Mesodermal cell (in vitro differentiated cells): ENCODE data around the gene C19orf33.

Experiments used
- H3K27ac ChIP-seq: 2 replicates; pipeline ENCODE4 v1.7.0; 2013; ENCODE audit warnings: mild to moderate bottlenecking, low read depth, low read length, moderate library complexity; ENCODE audit not compliant: severe bottlenecking
- H3K36me3 ChIP-seq: 2 replicates; pipeline ENCODE4 v1.7.1; 2013; ENCODE audit warnings: mild to moderate bottlenecking, low read length, moderate library complexity; ENCODE audit not compliant: control insufficient read depth, insufficient read depth
- H3K4me1 ChIP-seq: one replicate; pipeline ENCODE4 v1.7.1; 2013; ENCODE audit warnings: mild to moderate bottlenecking, low read length; ENCODE audit not compliant: insufficient read depth, control insufficient read depth, poor library complexity, severe bottlenecking
- H3K4me3 ChIP-seq: 2 replicates; pipeline ENCODE4 v1.7.0; 2013; ENCODE audit warnings: low read length, control low read depth, mild to moderate bottlenecking; ENCODE audit not compliant: insufficient read depth, poor library complexity, severe bottlenecking; ENCODE audit errors: extremely low read depth
- H3K9me3 ChIP-seq: 2 replicates; pipeline ENCODE4 v1.7.1; 2013; ENCODE audit warnings: mild to moderate bottlenecking, low read length, moderate library complexity; ENCODE audit not compliant: control insufficient read depth
- WGBS, 2 experiments: methylation state at CpG; one replicate each; pipeline ENCODE4 v1.1.5; 2013; ENCODE audit warnings: missing lambda C conversion rate in 2 of 2; ENCODE audit not compliant: insufficient coverage in 2 of 2; 5-methylcytosine and 5-hydroxymethylcytosine counted together

The C19orf33 gene

DNA sequence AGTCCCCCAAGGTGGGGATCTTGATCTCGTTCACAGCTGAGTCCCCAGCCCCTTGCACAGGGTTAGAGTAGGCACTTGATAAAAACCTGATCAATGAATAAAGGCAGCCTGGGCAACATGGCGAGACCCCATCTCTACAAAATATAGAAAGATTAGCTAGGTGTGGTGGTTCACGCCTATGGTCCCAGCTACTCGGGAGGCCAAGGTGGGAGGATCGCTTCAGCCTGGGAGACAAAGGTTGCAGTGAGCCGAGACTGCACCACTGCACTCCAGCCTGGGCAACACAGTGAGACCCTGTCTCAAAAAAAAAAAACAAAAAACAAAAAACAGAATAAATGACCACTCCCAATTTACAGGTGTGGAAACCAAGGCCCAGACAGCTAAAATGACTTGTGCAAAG lies 6.9 kb downstream of the C19orf33 start:
- Histone ChIP-seq H3K27ac (no peak overlapping the region), H3K9me3 (no peaks in the 10 kb centered on the region), H3K36me3 (peaks cover 28% of the 10 kb centered on the region), H3K4me1 (no peaks in the 10 kb centered on the region), H3K4me3 (no peak overlapping the region)
- WGBS, 2 experiments: 96% methylated on average over 4 of the region's 6 CpGs; no CpG with 5 or more reads in 1 of the 2 experiments

DNA sequence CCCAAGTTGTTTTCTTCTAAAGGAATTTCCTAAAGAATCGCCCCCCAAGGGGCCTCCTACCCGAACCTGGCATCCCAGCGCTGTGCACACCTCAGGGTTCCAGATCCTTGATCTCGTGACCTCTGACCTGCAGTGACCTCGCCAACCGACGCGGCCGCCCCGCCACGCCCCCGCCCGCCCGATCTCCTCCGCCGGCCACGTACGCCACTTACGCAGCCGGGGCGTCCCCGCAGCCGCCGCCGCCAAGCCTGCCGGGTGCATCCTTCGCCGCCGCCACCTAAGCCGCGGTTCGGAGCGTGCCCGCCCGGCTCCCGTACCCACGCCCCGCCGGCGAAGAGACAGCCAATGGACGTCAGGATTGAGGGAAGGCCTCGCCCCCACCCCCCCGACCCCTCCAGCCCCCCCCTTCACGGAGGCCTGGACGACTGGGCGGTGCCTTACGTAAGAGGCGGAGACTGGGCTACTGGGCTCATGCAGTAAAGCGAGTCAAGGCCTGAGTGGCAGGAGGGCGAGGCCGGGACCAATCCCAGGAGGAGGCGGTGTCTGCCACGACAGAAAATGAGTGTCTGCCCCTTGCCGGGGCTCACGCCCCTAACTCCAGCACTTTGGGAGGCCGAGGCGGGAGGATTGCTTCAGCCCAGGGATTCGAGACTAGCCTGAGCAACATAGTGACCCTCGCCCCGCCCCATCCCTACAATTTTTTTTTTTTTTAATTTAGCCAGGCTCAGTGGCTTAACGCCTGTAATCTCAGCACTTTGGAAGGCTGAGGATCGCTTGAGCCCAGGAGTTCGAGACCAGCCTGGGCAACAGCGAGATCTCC lies 11.8 kb downstream of the C19orf33 start, which contains the start of gene YIF1B:
Gene YIF1B (minus strand): TSS at position 291 of the 820 bp plus-strand sequence. CDS start 30 bp downstream, at position 261.
- Histone ChIP-seq H3K9me3 (no peaks in the 10 kb centered on the region), H3K36me3 (no peaks in the 10 kb centered on the region), H3K27ac (peak within 1 kb of the TSS; percentile 66), H3K4me3 (peak within 1 kb of the TSS; percentile 76), H3K4me1 (peaks cover 4% of the 10 kb centered on the region)
- WGBS, 2 experiments: 0 to 5% methylated on average over 14 to 25 of the region's 64 CpGs

GRCh38 chr19:38316477-38317067 lies 12.5 kb downstream of the C19orf33 start:
- Histone ChIP-seq H3K36me3 (no peaks in the 10 kb centered on the region), H3K27ac (no peak overlapping the region), H3K4me3 (peak overlapping the region; percentile 28), H3K9me3 (no peaks in the 10 kb centered on the region), H3K4me1 (peaks cover 4% of the 10 kb centered on the region)
- 36 to 70% methylated on average over 4 to 6 of the region's 8 CpGs for WGBS, 2 experiments

- no peaks in the 10 kb centered on the region for H3K36me3 ChIP-seq
- H3K4me3 ChIP-seq: no peak overlapping the region
- no peak overlapping the region for H3K27ac ChIP-seq
- no peaks in the 10 kb centered on the region for H3K9me3 ChIP-seq
- 84 to 89% methylated on average over 11 of the region's 11 CpGs for WGBS, 2 experiments
- peaks cover 4% of the 10 kb centered on the region for H3K4me1 ChIP-seq
Measured at GRCh38 chr19:38317104-38317612, 13.1 kb downstream of the C19orf33 start.

DNA sequence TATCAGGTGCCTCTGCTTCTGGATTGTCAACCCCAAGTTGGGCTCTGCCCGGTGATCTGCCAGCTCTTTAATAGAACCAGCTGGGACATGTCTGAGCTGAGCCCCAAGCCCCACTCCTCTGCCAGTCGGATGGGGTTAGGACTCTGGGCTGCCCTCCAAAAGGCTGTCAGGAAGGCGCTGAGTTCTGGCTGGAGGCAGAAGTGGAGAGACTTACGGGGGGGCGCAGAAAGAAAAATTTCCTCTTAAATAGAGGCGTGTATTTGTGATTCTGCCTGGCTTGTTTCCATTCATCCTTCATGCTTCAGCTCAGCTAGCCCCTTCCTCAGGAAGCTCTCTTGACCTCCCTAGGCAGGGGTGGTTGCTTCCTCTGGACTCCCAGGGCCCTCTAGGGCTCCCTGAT lies 14.6 kb downstream of the C19orf33 start:
- Histone ChIP-seq H3K27ac (no peak overlapping the region), H3K4me3 (no peak overlapping the region), H3K9me3 (no peaks in the 10 kb centered on the region), H3K36me3 (no peaks in the 10 kb centered on the region), H3K4me1 (peaks cover 4% of the 10 kb centered on the region)
- WGBS, 2 experiments: 94 to 95% methylated on average over 5 to 6 of the region's 6 CpGs

- WGBS, 2 experiments: 5% methylated on average over 52 to 67 of the region's 76 CpGs
- Histone ChIP-seq H3K9me3 (no peaks in the 10 kb centered on the region), H3K4me3 (peak within 1 kb of the TSS; percentile 52), H3K27ac (no peak within 1 kb of the TSS), H3K4me1 (peaks cover 4% of the 10 kb centered on the region), H3K36me3 (no peaks in the 10 kb centered on the region)
Measured at GRCh38 chr19:38319421-38320258, 15.6 kb downstream of the C19orf33 start, which contains the start of gene KCNK6. KCNK6 (plus strand) TSS chr19:38319845; CDS start chr19:38319951, 106 bp downstream.

DNA sequence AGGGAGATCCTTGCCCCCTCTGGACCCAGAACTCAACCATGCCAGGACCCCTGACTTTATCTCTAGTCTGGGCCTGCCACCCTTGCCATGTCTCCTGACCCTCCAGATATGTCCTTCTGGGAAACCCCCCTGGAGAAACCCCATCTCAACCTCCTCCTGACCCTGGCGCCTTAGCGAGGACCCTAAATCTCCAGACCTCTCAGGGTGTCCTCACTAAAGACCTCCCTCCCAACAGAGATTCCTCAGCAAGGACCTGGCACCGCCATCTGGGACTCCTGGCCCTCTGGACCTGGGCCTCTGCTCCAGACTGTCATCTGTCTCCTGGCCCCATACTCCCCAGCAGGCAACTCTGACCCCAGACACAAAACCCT lies 16.9 kb downstream of the C19orf33 start:
- H3K9me3 ChIP-seq: no peaks in the 10 kb centered on the region
- H3K36me3 ChIP-seq: no peaks in the 10 kb centered on the region
- no peak overlapping the region for H3K4me3 ChIP-seq
- H3K27ac ChIP-seq: no peak overlapping the region
- WGBS, 2 experiments: 94 to 95% methylated on average over 3 of the region's 3 CpGs
- H3K4me1 ChIP-seq: peaks cover 4% of the 10 kb centered on the region

GRCh38 chr19:38321646-38322196 lies 17.7 kb downstream of the C19orf33 start:
- 79 to 93% methylated on average over 2 to 8 of the region's 11 CpGs for WGBS, 2 experiments
- no peaks in the 10 kb centered on the region for H3K36me3 ChIP-seq
- H3K9me3 ChIP-seq: no peaks in the 10 kb centered on the region
- H3K4me1 ChIP-seq: peaks cover 4% of the 10 kb centered on the region
- no peak overlapping the region for H3K27ac ChIP-seq
- H3K4me3 ChIP-seq: no peak overlapping the region

GRCh38 chr19:38323291-38323690 lies 19.2 kb downstream of the C19orf33 start:
- Histone ChIP-seq H3K9me3 (no peaks in the 10 kb centered on the region), H3K4me1 (peaks cover 4% of the 10 kb centered on the region), H3K27ac (no peak overlapping the region), H3K4me3 (no peak overlapping the region), H3K36me3 (no peaks in the 10 kb centered on the region)
- WGBS, 2 experiments: 95 to 96% methylated on average over 4 to 6 of the region's 7 CpGs

DNA sequence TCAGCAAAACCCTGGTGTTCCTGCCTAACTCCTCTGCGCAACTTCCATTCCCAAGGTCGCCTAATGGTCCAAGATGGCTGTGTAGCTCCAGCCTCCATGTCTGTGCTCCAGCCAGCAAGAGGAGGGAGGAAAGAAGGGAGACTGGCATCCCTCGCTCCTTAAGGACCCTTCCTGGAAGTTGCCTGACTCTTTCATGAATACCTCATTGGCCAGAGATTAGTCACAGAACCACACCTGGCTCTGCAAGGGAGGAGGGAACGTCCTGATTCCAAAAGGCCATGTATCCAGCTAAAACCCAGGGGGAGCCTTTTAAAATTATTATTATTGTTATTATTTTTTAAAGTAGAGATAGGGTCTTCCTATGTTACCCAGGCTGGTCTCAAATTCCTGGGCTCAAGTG lies 20.4 kb downstream of the C19orf33 start:
- H3K36me3 ChIP-seq: no peaks in the 10 kb centered on the region
- H3K27ac ChIP-seq: no peak overlapping the region
- no peak overlapping the region for H3K4me3 ChIP-seq
- no peaks in the 10 kb centered on the region for H3K9me3 ChIP-seq
- WGBS, 2 experiments: 83 to 94% methylated on average over 1 to 2 of the region's 4 CpGs
- peaks cover under 1% of the 10 kb centered on the region for H3K4me1 ChIP-seq
